HS-27A (cell line): ENCODE measurements around the gene DUSP2.
"Not testable (repeated sequence)": the region's sequence is repeated elsewhere in the genome, so short reads cannot be mapped to it uniquely, and the experiment has no call there.

Experiments
- DNase-seq: peaks from one replicate; pipeline ENCODE4 v3.0.0-alpha.2; 2012; ENCODE audit warnings: low read depth, missing footprints

The DUSP2 gene

DNA sequence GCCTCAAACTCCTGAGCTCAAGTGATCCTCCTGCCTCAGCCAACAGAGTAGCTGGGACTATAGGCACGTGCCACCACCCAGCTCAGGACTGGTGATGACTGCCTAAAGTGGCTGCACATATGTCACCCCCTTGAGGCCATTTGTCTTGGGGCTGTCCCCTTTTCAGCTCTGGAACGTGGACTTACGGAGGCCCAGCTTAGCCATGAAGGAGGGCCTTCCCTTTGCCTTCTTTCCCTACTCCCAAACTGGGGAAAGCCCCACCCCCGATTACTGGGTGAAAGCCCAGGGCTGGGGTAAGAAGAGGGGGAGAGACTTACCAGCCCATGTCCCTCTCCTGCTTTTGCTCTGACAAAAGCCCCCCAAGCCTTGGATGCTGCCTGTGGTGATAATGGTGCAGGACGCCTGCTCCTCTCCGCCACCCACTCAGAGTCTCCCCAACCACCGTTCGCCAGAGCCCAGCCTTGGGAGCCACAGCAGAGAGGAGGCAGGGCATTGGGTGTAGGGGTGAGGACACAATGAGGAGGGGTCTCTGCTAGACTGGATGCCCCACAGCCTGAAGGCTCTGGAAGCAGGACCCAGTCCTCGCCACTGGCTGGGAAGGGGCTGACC, 2.5 kb upstream of the DUSP2 start:
- DNase-seq = no peak

DNA sequence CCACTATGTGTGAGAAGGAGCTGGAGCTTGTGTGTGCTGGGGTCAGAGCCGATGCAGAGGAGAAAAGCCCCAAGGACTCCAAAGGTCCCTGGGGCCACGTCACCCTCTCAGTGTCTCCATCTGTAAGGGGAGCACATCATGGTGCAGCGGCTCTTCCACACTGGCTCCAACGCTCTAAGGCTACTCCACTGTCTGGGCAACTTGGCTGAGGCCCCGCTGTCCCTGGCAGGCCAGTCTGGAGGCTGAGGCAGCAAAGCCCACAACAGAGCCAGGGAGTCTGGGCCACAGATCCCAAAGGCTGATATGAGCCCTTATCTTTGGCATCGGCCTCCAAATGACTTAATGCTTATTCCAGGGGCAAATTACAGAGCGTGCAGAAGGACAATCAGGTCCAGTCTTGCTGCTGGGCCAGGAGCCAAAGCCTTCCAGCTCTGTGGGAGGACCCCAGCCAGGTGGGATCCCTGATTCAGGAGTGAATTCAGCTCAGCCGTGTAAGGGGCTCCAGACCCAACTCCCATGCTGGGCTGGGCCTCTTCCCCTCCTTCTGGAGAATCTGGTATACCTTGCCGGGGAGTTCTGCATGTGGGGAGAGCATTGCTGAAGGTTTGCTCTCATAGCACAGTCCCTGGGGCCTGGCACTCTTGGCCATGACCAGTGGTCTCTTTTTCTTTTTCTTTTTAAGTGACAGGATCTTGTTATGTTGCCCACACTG, 1.8 kb upstream of the DUSP2 start:
- no peak for DNase-seq

DNA sequence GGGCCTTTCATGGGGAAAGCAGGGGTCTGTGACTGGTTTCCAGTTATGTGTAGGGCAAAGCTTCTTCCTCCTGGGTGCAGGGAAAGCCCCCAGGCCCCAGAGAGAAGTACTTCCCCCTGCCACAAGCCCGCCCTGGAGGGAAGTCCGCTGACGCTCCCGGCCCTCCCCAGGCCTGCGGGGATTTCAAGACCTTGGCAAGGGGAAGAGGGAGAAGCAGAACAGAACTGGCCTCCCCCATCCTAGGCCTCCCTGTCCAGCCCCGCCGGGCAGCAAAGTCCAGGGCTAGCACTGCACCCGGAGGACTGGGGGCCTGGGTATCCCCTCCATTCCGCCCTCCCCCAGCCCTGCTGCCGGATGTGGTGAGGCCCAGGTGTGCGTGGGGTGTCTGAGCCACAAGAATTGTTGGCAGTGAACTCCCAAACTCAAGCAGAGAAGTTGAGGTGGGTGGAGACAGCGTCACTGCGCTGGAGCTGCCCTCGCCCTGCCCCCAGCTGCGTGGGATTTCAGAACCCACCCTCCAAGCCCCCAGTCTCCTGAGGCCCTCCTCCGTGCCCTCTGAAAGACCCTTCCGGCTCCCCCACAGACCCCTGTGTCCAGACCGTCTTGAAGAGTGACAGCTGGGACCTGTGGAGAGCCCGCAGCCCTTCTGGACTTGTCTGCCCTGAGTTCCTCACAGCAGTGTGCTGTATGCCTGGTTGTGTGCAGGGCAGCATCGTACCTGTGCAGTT, 1.1 kb upstream of the DUSP2 start:
- DNase-seq = no peak

- no peak for DNase-seq
These were observed 560 bp upstream of the DUSP2 start for GRCh38 chr2:96145848-96146152.

DNA sequence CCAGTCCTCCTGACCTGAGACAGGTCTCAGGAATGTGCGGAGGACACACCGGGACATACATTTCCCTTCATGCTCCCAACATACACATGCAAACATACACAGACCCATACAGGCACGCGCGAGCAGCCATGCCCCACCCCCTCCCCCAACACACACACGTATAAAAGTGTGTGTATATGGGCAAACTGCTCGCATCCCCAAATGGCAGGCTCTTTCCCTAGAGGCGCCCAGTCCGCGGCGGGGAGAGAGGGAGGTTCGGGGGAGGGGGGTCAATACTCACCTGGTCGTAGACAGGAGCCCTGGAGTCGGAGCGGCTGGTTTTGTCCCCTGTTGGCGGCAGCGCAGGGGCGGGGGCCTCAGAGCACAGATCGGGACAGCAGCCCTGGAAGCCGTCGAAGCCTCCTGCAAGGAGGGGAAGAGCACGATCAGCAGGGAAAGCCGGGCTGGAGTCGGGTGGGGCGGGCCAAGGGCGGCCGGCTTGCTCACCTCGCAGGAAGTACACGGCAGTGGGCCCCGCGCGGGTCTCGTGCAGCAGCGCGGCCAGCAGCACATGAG, 682 bp downstream of the DUSP2 start:
- peak; percentile 20 for DNase-seq

- DNase-seq = no peak
These were observed 1.3 kb downstream of the DUSP2 start for GRCh38 chr2:96143848-96144480.

- no peak for DNase-seq
These were observed 1.9 kb downstream of the DUSP2 start for GRCh38 chr2:96143231-96143847.

DNA sequence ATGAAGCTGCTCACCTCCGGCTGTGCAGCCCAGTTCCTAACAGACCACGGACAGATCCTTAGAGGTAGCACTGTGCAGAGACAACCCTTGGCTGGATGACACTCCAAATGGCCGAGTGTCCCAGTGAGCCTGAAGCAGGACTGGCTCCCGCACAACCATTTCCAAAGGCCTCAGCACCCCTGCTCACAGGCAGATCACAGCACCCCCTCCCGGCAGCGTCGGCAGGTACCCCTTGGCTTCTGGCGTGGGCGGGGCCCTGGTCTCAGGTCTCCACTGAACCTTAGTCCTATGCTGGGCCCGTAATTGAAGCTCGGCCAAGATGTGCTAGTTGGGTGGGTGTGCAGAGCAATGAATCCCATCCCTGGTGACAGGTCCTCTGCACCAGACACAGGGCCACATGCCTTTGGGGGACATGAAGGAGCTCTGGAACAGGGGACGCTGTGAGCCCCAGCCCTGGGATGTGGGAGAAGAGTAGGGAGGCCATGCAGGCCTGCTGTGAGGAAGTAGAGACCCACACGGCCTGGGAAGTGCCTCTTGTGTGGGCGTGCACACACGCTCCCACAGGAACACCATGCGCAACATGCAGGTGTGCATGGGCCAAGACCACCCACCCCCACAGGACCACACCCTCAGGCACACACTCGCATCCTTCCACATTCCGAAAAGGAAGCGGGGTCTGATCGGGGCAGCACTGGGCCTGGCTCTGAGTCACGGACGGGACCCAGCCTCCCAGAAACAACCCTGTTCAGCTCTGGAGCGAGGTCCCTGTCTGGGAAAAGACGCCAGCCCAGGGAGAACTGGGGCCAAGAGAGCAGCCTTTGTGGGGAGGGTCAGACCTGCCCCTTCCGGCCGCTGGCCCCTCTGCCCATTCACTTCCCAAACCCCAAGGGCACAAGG, 2.8 kb downstream of the DUSP2 start:
- DNase-seq = no peak

DNA sequence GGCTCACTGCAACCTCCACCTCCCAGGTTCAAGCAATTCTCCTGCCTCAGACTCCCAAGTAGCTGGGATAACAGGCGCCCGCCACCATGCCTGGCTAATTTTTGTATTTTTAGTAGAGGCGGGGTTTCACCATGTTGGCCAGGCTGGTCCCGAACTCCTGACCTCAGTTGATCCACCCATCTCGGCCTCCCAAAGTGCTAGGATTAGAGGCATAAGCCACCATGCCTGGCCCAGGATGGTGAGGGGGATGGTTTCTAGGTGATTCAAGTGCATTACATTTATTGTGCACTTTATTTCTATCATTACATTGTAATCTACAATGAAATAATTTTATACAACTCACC, 3.6 kb downstream of the DUSP2 start:
- not testable (repeated sequence) for DNase-seq

DNA sequence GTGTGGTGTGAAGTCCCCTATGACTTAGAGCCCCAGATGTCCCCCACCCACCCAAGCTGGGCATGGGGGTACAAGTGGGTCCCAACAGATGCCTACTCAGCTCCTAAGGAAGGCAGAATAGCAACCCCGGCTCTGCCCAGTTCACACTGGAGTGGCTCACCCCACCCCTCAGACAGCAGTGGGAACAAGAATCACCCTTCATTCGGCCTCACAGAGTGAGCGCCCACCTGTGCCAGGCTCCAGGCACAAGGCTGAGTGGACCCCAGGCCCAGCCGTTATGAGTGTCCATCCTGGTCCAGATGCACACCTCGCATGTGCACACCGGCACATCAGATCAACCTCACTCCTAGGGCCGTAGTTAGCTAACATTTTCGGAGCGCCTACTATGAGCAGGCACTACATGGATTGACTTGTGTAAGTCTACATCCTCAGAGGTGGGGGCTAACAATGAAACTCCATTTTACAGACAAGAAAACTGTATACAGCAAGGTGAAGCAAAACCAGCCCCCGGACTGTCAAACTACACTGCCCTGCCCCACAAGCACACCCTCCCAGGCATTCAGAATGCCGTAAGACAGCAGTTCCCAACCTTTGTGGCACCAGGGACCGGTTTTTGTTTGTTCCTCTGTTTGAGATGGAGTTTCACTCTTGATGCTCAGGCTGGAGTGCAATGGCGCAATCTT, 4.2 kb downstream of the DUSP2 start:
- no peak for DNase-seq

GRCh38 chr2:96139181-96139758, 6.0 kb downstream of the DUSP2 start:
- DNase-seq = no peak

DNA sequence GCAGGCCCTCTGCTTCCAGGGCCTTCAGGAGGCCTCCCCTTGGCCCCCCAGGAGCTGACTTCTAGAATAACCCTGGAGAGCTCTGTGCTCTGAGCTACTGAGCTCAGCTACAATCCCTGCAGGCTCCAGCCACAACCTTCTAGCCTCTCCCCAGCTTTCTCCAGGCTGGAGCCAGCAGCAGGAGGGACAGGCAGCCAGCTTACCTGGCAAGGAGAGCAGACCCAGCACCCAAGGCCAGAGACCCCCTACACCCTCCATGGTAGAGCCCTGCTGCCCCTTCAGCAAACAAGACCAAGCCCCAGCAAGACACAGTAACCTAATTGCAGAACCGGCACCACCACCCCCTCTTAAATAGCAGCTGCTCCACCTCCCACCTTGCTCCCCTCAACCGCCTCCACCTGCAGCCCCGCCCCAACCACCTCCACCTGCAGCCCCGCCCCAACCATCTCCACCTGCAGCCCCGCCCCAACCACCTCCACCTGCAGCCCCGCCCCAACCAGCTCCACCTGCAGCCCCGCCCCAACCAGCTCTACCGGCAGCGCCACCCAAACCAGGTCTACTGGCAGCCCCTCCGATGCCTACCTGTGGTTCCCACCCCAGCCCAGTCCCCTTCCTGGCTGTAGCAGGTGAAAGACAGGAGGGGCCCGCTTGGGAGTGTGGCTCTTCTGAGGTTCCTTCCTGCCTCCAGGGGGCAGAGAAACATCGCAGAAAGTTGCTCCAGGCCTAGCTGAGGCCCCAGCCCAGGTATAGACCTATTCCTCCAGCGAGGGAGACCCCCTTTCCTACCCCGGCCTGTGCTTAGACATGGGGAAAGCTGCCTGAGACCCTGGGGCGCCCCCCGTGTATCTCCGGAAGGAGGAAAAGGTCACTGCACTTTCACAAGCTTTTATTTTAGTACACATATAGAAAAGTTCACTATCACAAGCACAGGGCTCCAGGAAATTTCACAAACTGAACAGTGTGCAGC, 6.8 kb downstream of the DUSP2 start, which contains the start of gene ASTL:
Gene ASTL, minus strand, starts transcription at position 324 of the 967 bp plus-strand sequence. Its CDS starts 66 bp downstream, at position 258.
- DNase-seq = no peak

DNA sequence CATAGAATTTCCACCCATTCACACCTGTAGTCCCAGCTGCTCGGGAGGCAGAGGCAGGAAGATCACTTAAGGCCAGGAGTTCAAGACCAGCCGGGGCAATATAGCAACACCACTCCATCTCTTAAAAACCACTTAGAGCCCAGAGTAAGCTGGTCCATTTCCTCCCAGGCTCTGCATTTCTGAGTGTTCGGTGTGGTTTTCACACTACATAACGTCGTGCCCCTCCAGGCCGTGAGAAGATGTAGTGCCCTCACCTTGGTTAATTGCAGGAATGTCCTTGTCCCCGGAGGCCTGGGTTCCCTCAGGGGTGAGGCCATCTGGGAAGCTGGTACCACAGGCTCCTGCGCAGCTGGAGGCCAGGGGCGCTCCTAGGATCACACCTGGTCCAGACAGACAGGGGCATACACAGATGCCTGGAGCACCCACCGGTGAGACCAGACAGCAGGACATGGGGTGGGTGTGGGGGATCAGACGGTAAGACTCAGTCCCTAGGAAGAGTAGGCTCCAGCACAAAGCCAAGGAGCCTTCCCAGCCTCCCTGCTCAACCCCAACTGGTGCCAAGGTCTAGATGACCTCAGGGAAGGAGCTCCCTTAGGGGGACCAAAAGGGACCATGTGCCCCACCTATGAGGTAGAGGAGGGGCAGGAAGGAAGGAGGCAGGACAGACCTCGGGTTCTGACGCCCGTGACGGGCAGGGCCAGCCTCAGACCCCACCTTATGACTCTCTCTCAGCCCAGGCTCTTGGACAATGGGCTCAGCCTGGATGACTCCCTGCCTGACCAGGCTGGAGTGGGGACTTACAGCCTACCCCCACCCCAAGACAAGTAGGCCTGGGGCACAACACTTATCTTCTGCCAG, 7.7 kb downstream of the DUSP2 start:
- DNase-seq = no peak

GRCh38 chr2:96136129-96136720, 9.0 kb downstream of the DUSP2 start:
- no peak for DNase-seq

GRCh38 chr2:96135621-96136020, 9.6 kb downstream of the DUSP2 start:
- DNase-seq = no peak

GRCh38 chr2:96135171-96135570, 10.1 kb downstream of the DUSP2 start:
- no peak for DNase-seq

DNA sequence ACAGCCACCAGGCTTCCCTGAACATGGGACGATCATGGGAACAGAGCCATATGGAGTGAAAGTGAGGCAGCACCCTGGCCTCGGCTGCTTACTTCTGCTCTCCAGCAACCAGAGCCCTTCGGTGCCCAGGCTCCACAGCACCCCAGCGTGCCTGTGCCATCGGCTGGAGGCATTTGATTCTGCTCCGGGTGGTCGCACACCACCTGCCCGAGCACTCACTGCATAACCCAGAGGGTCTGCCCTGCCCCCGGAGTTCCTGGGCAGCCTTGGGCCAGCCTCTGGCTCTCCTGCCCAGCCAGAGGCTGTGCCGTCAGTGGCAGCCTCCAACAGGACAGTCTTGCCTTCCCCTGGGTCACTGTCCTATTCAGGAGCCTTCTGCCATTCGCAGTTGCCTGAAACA, 10.8 kb downstream of the DUSP2 start:
- DNase-seq = no peak
